ENCODE results near the gene HCK.

HCK gene

DNA sequence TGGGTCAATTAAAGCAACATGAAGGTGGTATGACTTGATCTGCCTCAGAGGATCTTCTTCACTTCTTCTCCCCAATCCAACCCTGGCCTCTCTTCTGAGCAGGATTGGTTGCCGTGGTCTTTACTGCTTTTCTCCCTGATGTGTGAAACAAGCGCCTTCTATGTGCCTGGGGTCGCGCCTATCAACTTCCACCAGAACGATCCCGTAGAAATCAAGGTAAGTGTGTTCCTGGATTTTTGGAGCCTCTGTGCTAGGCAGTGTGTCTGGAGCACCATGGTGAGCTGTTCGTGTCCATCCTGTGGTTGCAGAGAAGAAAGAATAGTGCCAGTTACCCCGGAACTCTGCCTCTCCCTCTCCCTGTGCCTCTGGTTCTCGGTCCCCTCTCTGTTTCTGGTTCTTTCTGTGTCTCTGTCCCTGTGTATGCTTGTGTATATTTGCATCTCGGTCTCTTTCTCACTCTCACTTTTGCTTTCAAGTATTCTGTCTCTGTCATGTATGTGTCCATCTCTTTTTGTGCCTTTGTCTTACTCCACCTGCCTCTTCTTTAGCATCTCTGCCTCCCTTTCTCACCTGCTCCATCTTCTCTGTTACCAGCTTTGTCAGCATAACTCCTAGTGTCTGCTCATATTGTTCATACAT, 81.0 kb downstream of the HCK start:
- no peak for DNase-seq
- no peaks in the 10 kb centered on the region for H3K9me3 ChIP-seq
- no peaks in the 10 kb centered on the region for H3K27me3 ChIP-seq
- peaks cover 0 to 10% (median 0%) of the 10 kb centered on the region in 4 donors for H3K4me1 ChIP-seq
- intact Hi-C loops (cut with DNase I; ENCODE audit: low total_unique reads), result no loop called here
- H3K36me3 ChIP-seq, result peaks cover 21 to 50% (median 23%) of the 10 kb centered on the region in 3 donors
- TF ChIP-seq, protein P1, sequence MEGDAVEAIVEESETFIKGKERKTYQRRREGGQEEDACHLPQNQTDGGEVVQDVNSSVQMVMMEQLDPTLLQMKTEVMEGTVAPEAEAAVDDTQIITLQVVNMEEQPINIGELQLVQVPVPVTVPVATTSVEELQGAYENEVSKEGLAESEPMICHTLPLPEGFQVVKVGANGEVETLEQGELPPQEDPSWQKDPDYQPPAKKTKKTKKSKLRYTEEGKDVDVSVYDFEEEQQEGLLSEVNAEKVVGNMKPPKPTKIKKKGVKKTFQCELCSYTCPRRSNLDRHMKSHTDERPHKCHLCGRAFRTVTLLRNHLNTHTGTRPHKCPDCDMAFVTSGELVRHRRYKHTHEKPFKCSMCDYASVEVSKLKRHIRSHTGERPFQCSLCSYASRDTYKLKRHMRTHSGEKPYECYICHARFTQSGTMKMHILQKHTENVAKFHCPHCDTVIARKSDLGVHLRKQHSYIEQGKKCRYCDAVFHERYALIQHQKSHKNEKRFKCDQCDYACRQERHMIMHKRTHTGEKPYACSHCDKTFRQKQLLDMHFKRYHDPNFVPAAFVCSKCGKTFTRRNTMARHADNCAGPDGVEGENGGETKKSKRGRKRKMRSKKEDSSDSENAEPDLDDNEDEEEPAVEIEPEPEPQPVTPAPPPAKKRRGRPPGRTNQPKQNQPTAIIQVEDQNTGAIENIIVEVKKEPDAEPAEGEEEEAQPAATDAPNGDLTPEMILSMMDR (IDR thresholded peaks at IDR 0.05), result no peak
- H3K27ac ChIP-seq, result no peak overlapping the region
- no peak overlapping the region for H3K4me3 ChIP-seq

DNA sequence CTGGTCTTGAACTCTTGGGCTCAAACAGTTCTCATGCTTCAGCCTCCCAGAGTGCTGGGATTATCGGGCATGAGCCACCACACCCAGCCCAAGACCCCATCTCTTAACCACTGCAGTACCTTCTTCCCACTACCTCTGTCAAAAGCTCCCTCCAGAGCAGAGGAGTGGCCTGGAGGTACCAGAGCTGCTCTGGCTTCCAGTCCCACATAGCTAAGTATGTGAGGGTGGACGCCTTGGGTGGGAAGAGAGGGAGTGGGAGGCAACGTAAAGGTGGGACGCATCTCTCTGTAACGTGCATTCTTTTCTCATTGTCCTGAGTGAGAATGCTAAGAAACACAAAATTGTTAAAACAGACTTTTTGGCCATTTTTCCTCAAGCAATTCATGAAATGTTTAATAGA, 82.0 kb downstream of the HCK start:
- H3K27me3 ChIP-seq, result no peaks in the 10 kb centered on the region
- peaks cover 0 to 10% (median 0%) of the 10 kb centered on the region in 4 donors for H3K4me1 ChIP-seq
- no peak for DNase-seq
- no peaks in the 10 kb centered on the region for H3K9me3 ChIP-seq
- H3K27ac ChIP-seq, result no peak overlapping the region
- H3K36me3 ChIP-seq, result peaks cover 31 to 60% (median 33%) of the 10 kb centered on the region in 3 donors
- intact Hi-C loops (cut with DNase I; ENCODE audit: low total_unique reads), result no loop called here
- no peak overlapping the region for H3K4me3 ChIP-seq
- TF ChIP-seq, protein P1 (IDR thresholded peaks at IDR 0.05), result no peak

DNA sequence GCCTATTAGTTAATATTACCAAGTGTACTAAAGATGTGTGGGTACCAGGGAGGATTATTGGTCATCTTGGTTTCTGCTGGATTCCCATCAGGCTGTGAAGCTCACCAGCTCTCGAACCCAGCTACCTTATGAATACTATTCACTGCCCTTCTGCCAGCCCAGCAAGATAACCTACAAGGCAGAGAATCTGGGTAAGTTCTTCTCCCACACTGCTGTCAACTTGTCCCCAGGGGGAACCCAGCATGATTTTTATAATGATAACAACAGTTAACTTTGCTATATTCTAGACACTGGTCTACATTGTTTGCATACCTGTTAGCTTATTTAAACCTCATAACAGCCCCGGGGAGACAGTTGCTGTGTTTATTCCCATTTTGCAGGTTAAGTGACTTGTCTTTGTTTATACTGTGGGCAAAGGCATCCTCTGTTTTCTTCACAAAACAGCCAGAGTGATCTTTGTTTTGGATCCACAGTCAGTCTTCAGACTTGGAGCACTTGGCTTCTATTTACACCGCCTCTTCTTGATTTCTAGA, 84.0 kb downstream of the HCK start:
- Histone ChIP-seq H3K36me3 (peaks cover 48 to 79% (median 50%) of the 10 kb centered on the region in 3 donors), H3K27ac (no peak overlapping the region), H3K4me3 (no peak overlapping the region), H3K27me3 (no peaks in the 10 kb centered on the region), H3K4me1 (peaks cover 0 to under 1% (median 0%) of the 10 kb centered on the region in 4 donors), H3K9me3 (no peaks in the 10 kb centered on the region)
- TF ChIP-seq, protein P1 (IDR thresholded peaks at IDR 0.05), result no peak
- intact Hi-C loops (cut with DNase I; ENCODE audit: low total_unique reads), result no loop called here
- no peak for DNase-seq

DNA sequence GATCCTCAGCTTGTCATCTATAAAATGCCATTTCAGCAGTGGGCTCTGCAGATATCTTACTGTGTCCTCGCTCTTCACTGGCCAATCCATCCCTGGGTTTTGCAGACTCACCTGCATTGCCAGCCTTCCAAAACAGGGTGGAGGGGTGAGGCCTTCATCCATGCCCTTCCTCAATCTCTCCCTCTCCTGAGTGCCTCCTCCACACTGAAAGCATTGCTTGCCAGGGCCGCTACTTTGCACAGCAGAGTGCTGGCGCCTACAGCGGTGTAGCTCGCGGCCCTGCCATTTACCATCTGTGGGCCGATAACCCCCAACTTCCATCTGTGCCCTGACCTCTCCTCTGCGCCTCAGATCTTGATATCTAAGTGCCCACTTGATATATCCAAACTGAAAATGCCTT, 86.9 kb downstream of the HCK start:
- no peak overlapping the region for H3K4me3 ChIP-seq
- peak in 1 of 2 donors; percentile 3 for DNase-seq
- TF ChIP-seq, protein P1 (IDR thresholded peaks at IDR 0.05), result no peak
- intact Hi-C loops (cut with DNase I; ENCODE audit: low total_unique reads), result no loop called here
- no peaks in the 10 kb centered on the region for H3K27me3 ChIP-seq
- peaks cover 76 to 96% (median 78%) of the 10 kb centered on the region in 3 donors for H3K36me3 ChIP-seq
- no peak overlapping the region for H3K27ac ChIP-seq
- no peaks in the 10 kb centered on the region for H3K9me3 ChIP-seq
- H3K4me1 ChIP-seq, result no peaks in the 10 kb centered on the region

DNA sequence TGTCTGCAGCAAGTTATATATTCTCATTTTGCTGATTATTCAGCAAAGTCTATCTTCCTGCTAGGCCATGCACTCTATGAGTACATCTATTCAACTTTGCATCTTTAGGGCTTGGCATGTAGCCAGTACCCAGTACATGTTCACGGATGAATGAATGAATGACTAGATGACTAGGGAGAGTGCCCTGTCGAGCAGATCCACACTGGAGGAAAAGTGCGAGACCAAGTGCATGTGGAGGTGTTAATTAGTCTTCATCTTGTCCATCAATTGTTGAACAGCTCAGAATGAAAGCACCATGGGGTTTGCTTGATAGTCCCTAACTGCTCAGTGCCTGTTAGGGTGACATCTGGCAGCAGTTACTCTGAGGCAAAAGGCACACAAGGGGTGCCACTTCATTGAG, 87.9 kb downstream of the HCK start:
- no peaks in the 10 kb centered on the region for H3K27me3 ChIP-seq
- H3K4me3 ChIP-seq, result no peak overlapping the region
- intact Hi-C loops (cut with DNase I; ENCODE audit: low total_unique reads), result no loop called here
- DNase-seq, result no peak
- H3K9me3 ChIP-seq, result no peaks in the 10 kb centered on the region
- peaks cover 86 to 96% (median 89%) of the 10 kb centered on the region in 3 donors for H3K36me3 ChIP-seq
- H3K4me1 ChIP-seq, result no peaks in the 10 kb centered on the region
- no peak overlapping the region for H3K27ac ChIP-seq
- TF ChIP-seq, protein P1 (IDR thresholded peaks at IDR 0.05), result no peak
